Epithelial cell of esophagus (primary cell): ENCODE data around the gene LBP.
A peak's percentile ranks its signal among the peaks of the same experiment; 100 is the strongest.
"Not testable (repeated sequence)": the region's sequence is repeated elsewhere in the genome, so short reads cannot be mapped to it uniquely, and the experiment has no call there.

Experiments
- DNase-seq: peaks from one replicate; pipeline ENCODE4 v3.0.0; 2010; ENCODE audit warnings: low read depth
- H3K4me3 ChIP-seq: 2 replicates; pipeline ENCODE4 v1.5.1; 2011; ENCODE audit warnings: mild to moderate bottlenecking, low read length, control low read depth
- TF ChIP-seq, protein P1 (sequence below): IDR thresholded peaks from 2 replicates; pipeline ENCODE4 v1.5.1; 2011; ENCODE audit warnings: low read depth, mild to moderate bottlenecking, low read length, control low read depth, inconsistent platforms; ENCODE audit not compliant: insufficient read depth; ENCODE audit errors: missing control alignments

The LBP gene

GRCh38 chr20:38386851-38387250 lies 40.6 kb downstream of the LBP start:
- no peak for DNase-seq
- TF ChIP-seq, protein P1, sequence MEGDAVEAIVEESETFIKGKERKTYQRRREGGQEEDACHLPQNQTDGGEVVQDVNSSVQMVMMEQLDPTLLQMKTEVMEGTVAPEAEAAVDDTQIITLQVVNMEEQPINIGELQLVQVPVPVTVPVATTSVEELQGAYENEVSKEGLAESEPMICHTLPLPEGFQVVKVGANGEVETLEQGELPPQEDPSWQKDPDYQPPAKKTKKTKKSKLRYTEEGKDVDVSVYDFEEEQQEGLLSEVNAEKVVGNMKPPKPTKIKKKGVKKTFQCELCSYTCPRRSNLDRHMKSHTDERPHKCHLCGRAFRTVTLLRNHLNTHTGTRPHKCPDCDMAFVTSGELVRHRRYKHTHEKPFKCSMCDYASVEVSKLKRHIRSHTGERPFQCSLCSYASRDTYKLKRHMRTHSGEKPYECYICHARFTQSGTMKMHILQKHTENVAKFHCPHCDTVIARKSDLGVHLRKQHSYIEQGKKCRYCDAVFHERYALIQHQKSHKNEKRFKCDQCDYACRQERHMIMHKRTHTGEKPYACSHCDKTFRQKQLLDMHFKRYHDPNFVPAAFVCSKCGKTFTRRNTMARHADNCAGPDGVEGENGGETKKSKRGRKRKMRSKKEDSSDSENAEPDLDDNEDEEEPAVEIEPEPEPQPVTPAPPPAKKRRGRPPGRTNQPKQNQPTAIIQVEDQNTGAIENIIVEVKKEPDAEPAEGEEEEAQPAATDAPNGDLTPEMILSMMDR: no peak
- H3K4me3 ChIP-seq: no peak overlapping the region

- TF ChIP-seq, protein P1: peak; percentile 4
- DNase-seq: no peak
- H3K4me3 ChIP-seq: no peak overlapping the region
Measured at GRCh38 chr20:38387953-38388352, 41.7 kb downstream of the LBP start.

- no peak overlapping the region for H3K4me3 ChIP-seq
- peak; percentile 21 for DNase-seq
- TF ChIP-seq, protein P1: no peak
Measured at GRCh38 chr20:38392356-38392755, 46.1 kb downstream of the LBP start.

DNA sequence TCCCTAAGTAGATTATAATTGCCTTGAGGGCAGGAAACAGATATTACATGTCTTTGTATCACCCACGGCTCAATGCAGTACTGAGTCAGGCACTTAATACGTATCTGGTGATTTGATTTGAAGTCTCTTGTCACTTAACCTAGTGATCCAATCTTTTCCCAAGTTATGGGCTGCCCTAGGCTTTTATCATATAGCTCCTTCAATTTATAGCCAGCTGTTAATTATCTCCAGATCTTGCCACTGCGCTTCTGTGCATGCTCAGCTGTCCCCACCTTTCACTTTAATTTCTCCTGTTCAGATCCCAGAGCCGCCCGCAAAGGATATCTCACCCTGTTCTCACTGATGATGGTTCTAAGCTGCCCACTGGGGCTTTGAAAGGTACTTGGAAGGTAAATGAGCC lies 47.0 kb downstream of the LBP start:
- no peak overlapping the region for H3K4me3 ChIP-seq
- TF ChIP-seq, protein P1: no peak
- DNase-seq: no peak

DNA sequence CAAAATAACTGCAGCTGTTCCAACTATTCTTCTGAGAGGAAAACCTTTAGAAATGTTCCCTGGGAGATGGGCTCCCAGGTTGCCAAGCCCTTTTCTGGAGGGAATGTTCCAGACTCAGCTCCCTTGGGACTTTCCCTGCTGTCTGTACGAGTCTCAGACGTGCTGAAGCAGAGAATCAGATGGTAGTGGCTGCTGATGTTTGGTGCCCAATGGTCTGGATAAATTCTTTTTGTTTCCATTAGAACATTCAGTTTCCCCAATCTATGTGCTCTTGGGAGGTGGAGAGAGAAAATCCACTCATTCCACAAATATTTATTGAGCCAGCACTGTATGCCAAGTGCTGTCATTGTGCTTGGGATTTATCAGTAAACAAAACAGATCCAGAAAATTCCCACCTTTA lies 48.9 kb downstream of the LBP start:
- no peak overlapping the region for H3K4me3 ChIP-seq
- TF ChIP-seq, protein P1: no peak
- DNase-seq: no peak

- not testable (repeated sequence) for DNase-seq, H3K4me3 ChIP-seq
Measured at GRCh38 chr20:38395751-38396395, 49.6 kb downstream of the LBP start.

DNA sequence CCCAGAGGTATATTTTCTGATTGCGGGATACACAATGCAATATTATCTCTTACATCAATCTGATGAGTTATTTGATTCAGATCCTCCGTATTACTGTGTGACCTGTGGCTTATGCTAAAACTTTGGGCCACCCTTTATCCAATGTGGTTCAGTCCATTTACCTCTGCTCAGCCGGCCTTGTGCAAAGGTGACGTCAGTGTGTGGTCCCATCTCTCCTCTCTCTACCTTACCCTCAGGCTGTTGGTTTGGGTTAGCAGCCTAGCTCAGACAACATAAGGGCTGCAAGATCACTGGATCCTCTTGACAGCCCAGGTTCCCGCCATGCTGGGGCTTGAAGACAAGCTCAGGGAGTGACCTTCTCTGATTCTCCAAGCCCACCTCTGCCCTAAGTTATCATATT lies 55.8 kb downstream of the LBP start:
- no peak overlapping the region for H3K4me3 ChIP-seq
- TF ChIP-seq, protein P1: no peak
- DNase-seq: no peak
